Measurements from ENCODE around the gene RRAGD.

GRCh38 chr6:89440200-89440599, 28.1 kb upstream of the RRAGD start:
- TF ChIP-seq POLR2AphosphoS5 (IDR thresholded peaks at IDR 0.05; ENCODE audit: low read depth, low read length) (no peak), ZNF773 (CRISPR knock-in tag; IDR thresholded peaks at IDR 0.05; ENCODE audit: borderline replicate concordance) (no peak)

All from HepG2 (cell line).